Measurements from ENCODE around the gene ALPK3. TPM values are rescaled to one million over a fixed set of nuclear protein-coding genes. Genes with fewer than 3 reads are reported as not detected.

ALPK3 gene
- total RNA-seq, 1 experiment from 2014 or later: 2.0 TPM

GRCh38 chr15:84782346-84782745 lies 34.8 kb upstream of the ALPK3 start:
- Histone ChIP-seq H2AFZ (ENCODE audit: low read depth, low read length, poor library complexity, severe bottlenecking) (no peak overlapping the region), H3K79me2 (ENCODE audit: insufficient read depth, low read length) (peaks cover 52% of the 10 kb centered on the region), H3K36me3 (ENCODE audit: control insufficient read depth in 1 of 2, insufficient read depth in 2 of 2, low read length in 2 of 2) (peaks cover 14 to 28% of the 10 kb centered on the region in 2 experiments; a peak in 3 of 4 replicates), H3K4me3 (replicated peaks in 1 of 2; ENCODE audit: low read depth in 1 of 2, low read length in 2 of 2) (no peak overlapping the region), H3K27ac (ENCODE audit: low read depth, low read length) (no peak overlapping the region), H3K27me3 (ENCODE audit: insufficient read depth, low read length) (no peaks in the 10 kb centered on the region), H3K9me2 (ENCODE audit: insufficient read depth) (no peaks in the 10 kb centered on the region), H3K9me3 (ENCODE audit: control insufficient read depth in 1 of 2, insufficient read depth in 1 of 2, low read depth in 1 of 2, low read length in 2 of 2) (no peaks in the 10 kb centered on the region), H3K9ac (ENCODE audit: low read length) (no peak overlapping the region), H3K4me1 (ENCODE audit: control insufficient read depth in 1 of 2, insufficient read depth in 2 of 2, low read length in 2 of 2) (no peaks in the 10 kb centered on the region), H3K4me2 (ENCODE audit: low read length) (no peak overlapping the region), H4K20me1 (ENCODE audit: insufficient read depth) (no peaks in the 10 kb centered on the region)
- POLR2A ChIA-PET: no interaction called here
- no peak for DNase-seq (ENCODE audit: low read depth, low spot score)
- no peak for TF ChIP-seq SIN3A (IDR thresholded peaks at IDR 0.05; ENCODE audit: low read depth)
- TF ChIP-seq CBX3 (IDR thresholded peaks at IDR 0.05; ENCODE audit: low read depth): no peak
- no peak for TF ChIP-seq ZFX (IDR thresholded peaks at IDR 0.05)
- TF ChIP-seq, protein P1, sequence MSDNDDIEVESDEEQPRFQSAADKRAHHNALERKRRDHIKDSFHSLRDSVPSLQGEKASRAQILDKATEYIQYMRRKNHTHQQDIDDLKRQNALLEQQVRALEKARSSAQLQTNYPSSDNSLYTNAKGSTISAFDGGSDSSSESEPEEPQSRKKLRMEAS (IDR thresholded peaks at IDR 0.05): no peak
- TF ChIP-seq ZNF274 (IDR thresholded peaks at IDR 0.05; ENCODE audit: low read depth, low read length): no peak
- TF ChIP-seq POLR2A (IDR thresholded peaks at IDR 0.05; ENCODE audit: borderline replicate concordance, extremely low read depth, insufficient read depth, insufficient read length): no peak
- TF ChIP-seq CEBPB (IDR thresholded peaks at IDR 0.05; ENCODE audit: low read depth): no peak
- TF ChIP-seq, protein P2, sequence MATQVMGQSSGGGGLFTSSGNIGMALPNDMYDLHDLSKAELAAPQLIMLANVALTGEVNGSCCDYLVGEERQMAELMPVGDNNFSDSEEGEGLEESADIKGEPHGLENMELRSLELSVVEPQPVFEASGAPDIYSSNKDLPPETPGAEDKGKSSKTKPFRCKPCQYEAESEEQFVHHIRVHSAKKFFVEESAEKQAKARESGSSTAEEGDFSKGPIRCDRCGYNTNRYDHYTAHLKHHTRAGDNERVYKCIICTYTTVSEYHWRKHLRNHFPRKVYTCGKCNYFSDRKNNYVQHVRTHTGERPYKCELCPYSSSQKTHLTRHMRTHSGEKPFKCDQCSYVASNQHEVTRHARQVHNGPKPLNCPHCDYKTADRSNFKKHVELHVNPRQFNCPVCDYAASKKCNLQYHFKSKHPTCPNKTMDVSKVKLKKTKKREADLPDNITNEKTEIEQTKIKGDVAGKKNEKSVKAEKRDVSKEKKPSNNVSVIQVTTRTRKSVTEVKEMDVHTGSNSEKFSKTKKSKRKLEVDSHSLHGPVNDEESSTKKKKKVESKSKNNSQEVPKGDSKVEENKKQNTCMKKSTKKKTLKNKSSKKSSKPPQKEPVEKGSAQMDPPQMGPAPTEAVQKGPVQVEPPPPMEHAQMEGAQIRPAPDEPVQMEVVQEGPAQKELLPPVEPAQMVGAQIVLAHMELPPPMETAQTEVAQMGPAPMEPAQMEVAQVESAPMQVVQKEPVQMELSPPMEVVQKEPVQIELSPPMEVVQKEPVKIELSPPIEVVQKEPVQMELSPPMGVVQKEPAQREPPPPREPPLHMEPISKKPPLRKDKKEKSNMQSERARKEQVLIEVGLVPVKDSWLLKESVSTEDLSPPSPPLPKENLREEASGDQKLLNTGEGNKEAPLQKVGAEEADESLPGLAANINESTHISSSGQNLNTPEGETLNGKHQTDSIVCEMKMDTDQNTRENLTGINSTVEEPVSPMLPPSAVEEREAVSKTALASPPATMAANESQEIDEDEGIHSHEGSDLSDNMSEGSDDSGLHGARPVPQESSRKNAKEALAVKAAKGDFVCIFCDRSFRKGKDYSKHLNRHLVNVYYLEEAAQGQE (IDR thresholded peaks at IDR 0.05; ENCODE audit: low read depth): no peak
- RAD21 ChIA-PET (ENCODE audit: low non-redundant PET in 1 of 2, low total read pairs in 2 of 2, uncharacterized antibody in 2 of 2, unreplicated experiment in 2 of 2): no interaction called here
- intact Hi-C loops (cut with micrococcal nuclease): no loop called here
- CTCF ChIA-PET: no interaction called here
- no peak for ATAC-seq
- BruUV-seq (replicated peaks): no TSS peak
